Measurements from ENCODE around the gene CPSF4L. TPM values are rescaled to one million over a fixed set of nuclear protein-coding genes. Genes with fewer than 3 reads are reported as not detected.

CPSF4L gene
- total RNA-seq, 4 donors from 2014 or later = not detected

DNA sequence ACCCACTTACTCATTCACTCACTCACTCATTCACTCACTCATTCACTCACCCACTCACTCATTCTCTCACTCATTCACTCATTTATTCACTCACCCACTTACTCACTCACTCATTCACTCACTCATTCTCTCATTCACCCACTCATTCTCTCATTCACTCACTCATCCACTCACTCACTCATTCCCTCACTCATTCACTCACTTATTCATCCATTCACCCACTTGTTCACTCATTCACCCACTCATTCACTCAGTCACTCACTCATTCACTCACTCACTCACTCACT, 7.6 kb upstream of the CPSF4L start:
- TF ChIP-seq CTCF (IDR thresholded peaks at IDR 0.05) (no peak), POLR2A (IDR thresholded peaks at IDR 0.05) (no peak), EP300 (IDR thresholded peaks at IDR 0.05) (no peak)
- Histone ChIP-seq H3K4me3 (no peak overlapping the region), H3K4me1 (peaks cover 0 to 44% (median 11%) of the 10 kb centered on the region in 4 donors), H3K36me3 (no peaks in the 10 kb centered on the region), H3K27me3 (no peaks in the 10 kb centered on the region), H3K27ac (peak overlapping the region in 1 of 4 donors; percentile 76), H3K9me3 (no peaks in the 10 kb centered on the region)
- no peak for DNase-seq (ENCODE audit: low spot score in 2 of 2)

DNA sequence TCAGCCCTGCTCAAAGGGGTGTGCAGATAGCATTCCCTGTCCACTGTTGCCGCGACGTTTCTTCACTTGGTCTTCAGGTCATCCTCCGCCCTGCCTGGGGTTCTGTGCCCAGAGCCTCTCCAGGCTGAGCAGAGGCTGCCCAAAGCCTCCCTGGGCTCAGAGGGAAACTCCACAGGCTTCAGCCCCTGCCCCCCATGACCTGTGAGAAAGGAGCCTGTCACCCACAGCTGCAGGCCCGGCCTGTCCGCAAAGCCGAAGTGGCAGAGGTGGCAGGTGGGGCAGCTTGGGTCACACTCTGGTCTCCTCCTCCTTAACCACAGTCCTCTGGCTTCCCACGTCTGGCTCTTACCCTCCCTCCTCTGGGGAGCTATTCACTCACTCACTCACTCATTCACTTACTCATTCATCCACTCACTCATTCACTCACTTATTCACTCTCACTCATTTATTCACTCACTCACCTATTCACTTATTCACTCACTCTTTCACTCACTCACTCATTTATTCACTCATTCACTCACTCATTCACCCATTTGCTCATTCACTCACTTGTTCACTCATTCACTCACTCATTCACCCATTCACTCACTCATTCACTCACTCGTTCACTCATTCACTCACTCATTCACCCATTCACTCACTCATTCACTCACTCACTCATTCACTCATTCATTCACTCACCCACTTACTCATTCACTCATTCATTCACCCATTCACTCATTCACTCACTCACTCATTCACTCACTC, 7.1 kb upstream of the CPSF4L start:
- no peak overlapping the region for H3K4me3 ChIP-seq
- no peak for DNase-seq (ENCODE audit: low spot score in 2 of 2)
- TF ChIP-seq POLR2A (IDR thresholded peaks at IDR 0.05) (no peak), EP300 (IDR thresholded peaks at IDR 0.05) (no peak), CTCF (IDR thresholded peaks at IDR 0.05) (no peak)
- H3K27ac ChIP-seq = peak overlapping the region; percentile 35 to 76 (median 66)
- no peaks in the 10 kb centered on the region for H3K27me3 ChIP-seq
- no peaks in the 10 kb centered on the region for H3K9me3 ChIP-seq
- WGBS, 2 donors = 76 to 81% methylated on average over 9 of the region's 9 CpGs
- H3K36me3 ChIP-seq = no peaks in the 10 kb centered on the region
- H3K4me1 ChIP-seq = peaks cover 0 to 49% (median 11%) of the 10 kb centered on the region in 4 donors

DNA sequence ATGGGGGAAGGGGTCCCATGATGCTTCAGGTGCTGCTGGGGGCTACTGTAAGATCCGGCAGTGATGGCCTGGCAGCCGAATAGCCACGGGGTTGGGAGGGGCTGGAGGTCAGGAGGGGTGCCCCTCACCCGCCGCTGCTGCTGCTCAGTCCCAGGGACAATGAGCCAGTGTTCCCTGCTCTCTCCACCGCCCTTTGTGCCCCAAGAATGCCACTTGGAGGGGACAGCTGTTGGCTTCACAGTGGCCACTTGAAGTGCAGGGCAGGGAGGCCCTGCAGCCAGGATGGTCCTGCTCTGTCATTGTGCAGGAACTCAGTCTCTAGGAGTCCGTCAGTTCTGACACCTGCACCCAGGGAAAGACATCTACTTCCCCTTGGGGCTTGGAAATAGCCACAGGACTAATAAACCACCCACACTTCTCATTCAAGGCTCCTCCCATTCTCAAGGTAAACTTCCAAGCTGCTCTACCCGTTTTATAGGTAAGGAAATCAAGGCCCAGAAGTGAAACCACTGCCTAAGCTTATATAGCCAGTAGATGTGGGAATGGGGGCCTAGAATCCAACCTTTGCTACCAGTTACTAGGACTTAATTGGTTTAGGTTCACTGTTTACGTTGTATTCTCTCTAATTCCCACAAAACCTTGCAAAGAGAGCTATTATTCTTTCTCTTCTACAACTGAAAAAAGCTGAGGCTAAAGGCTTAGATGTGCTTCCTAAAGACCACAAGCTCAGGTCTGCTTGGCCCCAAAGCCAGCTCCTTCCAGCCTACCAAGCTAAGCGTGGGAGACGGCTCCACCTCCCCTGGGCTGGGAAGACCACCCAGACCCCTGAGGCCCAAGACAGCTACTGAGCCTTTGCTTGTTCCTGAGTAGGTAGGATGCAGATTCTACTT, 6.2 kb upstream of the CPSF4L start:
- H3K4me3 ChIP-seq = no peak overlapping the region
- H3K27ac ChIP-seq = peak overlapping the region; percentile 35 to 76 (median 66)
- no peaks in the 10 kb centered on the region for H3K36me3 ChIP-seq
- H3K4me1 ChIP-seq = peaks cover 0 to 51% (median 17%) of the 10 kb centered on the region in 4 donors
- WGBS, 2 donors = 60% methylated on average over 9 of the region's 11 CpGs
- H3K9me3 ChIP-seq = no peaks in the 10 kb centered on the region
- DNase-seq (ENCODE audit: low spot score in 2 of 2) = no peak
- no peaks in the 10 kb centered on the region for H3K27me3 ChIP-seq
- TF ChIP-seq CTCF (IDR thresholded peaks at IDR 0.05) = no peak
- no peak for TF ChIP-seq POLR2A (IDR thresholded peaks at IDR 0.05)
- TF ChIP-seq EP300 (IDR thresholded peaks at IDR 0.05) = peak in 1 of 2 donors; percentile 65

GRCh38 chr17:73266796-73267195, 5.1 kb upstream of the CPSF4L start:
- DNase-seq (ENCODE audit: low spot score in 2 of 2) = no peak
- no peaks in the 10 kb centered on the region for H3K36me3 ChIP-seq
- H3K27me3 ChIP-seq = no peaks in the 10 kb centered on the region
- peak overlapping the region in 2 of 4 donors; percentile 75 to 76 for H3K27ac ChIP-seq
- WGBS, 2 donors = 57 to 71% methylated on average over 11 of the region's 11 CpGs
- peaks cover 0 to 53% (median 22%) of the 10 kb centered on the region in 4 donors for H3K4me1 ChIP-seq
- H3K9me3 ChIP-seq = no peaks in the 10 kb centered on the region
- no peak for TF ChIP-seq EP300 (IDR thresholded peaks at IDR 0.05)
- no peak for TF ChIP-seq CTCF (IDR thresholded peaks at IDR 0.05)
- TF ChIP-seq POLR2A (IDR thresholded peaks at IDR 0.05) = no peak
- no peak overlapping the region for H3K4me3 ChIP-seq

Measured in tibial nerve (tissue), 4 donors.